Testis (tissue), 2 donors: ENCODE results near the gene TNFRSF14.

Source experiments
- POLR2A ChIP-seq: fragments of 450-650 bp; IDR thresholded peaks from one replicate; pipeline ENCODE4 v1.6.1; 2017; ENCODE audit warnings: antibody characterized with exemption, mild to moderate bottlenecking, moderate library complexity
- TF ChIP-seq, protein P1 (sequence below), 3 experiments: fragments of 450-650 bp in 2 of 3; fragments of 200-600 bp in 1 of 3; sonication (generic) in 1 of 3; IDR thresholded peaks; one replicate each; pipeline ENCODE4 v1.5.1; 2016 to 2019; ENCODE audit warnings: antibody characterized with exemption in 3 of 3, mild to moderate bottlenecking in 2 of 3, moderate library complexity in 1 of 3

DNA sequence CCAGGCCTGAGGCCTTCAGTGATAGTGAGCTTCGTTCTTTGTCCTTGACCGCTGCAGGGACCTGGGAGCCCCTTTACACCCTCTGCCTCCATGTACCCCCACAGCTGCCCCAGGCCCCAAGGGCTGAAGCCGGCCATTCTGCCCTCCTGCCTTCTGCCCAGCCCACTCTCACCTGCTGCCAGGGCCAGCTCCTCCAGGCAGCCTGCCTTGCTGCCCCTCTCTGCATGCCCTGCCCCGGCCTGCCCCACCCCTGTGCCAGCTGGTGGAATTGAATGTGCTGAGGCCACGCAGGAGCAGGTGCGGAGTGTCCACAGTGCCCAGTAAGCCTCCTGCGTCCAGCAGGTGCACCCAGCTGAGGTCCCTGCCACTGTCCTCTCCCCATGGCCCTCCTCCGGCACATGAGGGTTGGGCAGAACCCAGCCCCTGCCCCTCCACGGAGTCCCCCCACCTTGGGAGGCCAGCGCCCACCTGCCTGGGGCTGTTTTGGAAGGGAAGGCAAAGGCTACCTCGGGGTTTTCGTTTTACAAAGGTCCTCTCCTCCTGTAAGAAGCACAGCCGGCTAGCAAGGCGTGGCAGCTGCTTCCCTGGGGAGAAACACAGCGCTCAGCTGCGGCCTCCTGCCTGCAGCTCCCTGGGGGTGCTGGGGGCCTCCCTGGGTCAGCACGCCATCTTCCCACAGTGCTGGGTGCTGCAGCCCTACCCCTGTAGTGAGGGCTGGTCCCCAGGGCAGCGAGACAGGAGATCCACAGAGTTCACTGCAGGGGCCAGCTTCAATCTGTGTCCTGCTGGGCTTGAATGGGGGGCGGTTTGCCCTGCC is 55.7 kb downstream of the TNFRSF14 start:
- TF ChIP-seq, protein P1, sequence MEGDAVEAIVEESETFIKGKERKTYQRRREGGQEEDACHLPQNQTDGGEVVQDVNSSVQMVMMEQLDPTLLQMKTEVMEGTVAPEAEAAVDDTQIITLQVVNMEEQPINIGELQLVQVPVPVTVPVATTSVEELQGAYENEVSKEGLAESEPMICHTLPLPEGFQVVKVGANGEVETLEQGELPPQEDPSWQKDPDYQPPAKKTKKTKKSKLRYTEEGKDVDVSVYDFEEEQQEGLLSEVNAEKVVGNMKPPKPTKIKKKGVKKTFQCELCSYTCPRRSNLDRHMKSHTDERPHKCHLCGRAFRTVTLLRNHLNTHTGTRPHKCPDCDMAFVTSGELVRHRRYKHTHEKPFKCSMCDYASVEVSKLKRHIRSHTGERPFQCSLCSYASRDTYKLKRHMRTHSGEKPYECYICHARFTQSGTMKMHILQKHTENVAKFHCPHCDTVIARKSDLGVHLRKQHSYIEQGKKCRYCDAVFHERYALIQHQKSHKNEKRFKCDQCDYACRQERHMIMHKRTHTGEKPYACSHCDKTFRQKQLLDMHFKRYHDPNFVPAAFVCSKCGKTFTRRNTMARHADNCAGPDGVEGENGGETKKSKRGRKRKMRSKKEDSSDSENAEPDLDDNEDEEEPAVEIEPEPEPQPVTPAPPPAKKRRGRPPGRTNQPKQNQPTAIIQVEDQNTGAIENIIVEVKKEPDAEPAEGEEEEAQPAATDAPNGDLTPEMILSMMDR (IDR thresholded peaks at IDR 0.05), result no peak
- TF ChIP-seq POLR2A, result no peak
